ENCODE results near the gene PRKN.

GRCh38 chr6:162710419-162710818 is 17.1 kb downstream of the PRKN start:
- TF ChIP-seq EZH2 (IDR thresholded peaks at IDR 0.05; ENCODE audit: insufficient read depth, poor library complexity, severe bottlenecking) (no peak), EZH2phosphoT487 (IDR thresholded peaks at IDR 0.05; ENCODE audit: insufficient read depth, low read depth) (no peak)
